Activated CD4-positive, alpha-beta T cell treated with anti-CD3 and anti-CD28 coated beads, Interleukin-2, Interleukin-4, amounts not matched to agents 100 ng/mL and 50 ng/mL, durations not matched to agents 16 hours and 8 hours (primary cell): Measurements from ENCODE around the gene DERA.
"Not testable (repeated sequence)": the region's sequence is repeated elsewhere in the genome, so short reads cannot be mapped to it uniquely, and the experiment has no call there.

Experiments
- DNase-seq: peaks from one replicate; pipeline ENCODE4 v3.0.0-alpha.2; 2020; ENCODE audit warnings: low spot score

DERA gene

GRCh38 chr12:15904378-15904920, 6.7 kb upstream of the DERA start:
- DNase-seq, result no peak

GRCh38 chr12:15910468-15910863, 666 bp upstream of the DERA start:
- DNase-seq, result no peak

GRCh38 chr12:15911931-15912330, 799 bp downstream of the DERA start:
- not testable (repeated sequence) for DNase-seq

GRCh38 chr12:15914131-15914530, 3.0 kb downstream of the DERA start:
- DNase-seq, result not testable (repeated sequence)

- DNase-seq, result no peak
These were observed 6.9 kb downstream of the DERA start for GRCh38 chr12:15918066-15918465.

- DNase-seq, result no peak
These were observed 8.3 kb downstream of the DERA start for GRCh38 chr12:15919418-15919817.

GRCh38 chr12:15924956-15925355, 13.8 kb downstream of the DERA start:
- no peak for DNase-seq

- DNase-seq, result no peak
These were observed 17.2 kb downstream of the DERA start for GRCh38 chr12:15928346-15928745.

GRCh38 chr12:15928870-15929571, 17.9 kb downstream of the DERA start:
- DNase-seq, result no peak

- DNase-seq, result no peak
These were observed 20.5 kb downstream of the DERA start for GRCh38 chr12:15931590-15932053.

- no peak for DNase-seq
These were observed 21.2 kb downstream of the DERA start for GRCh38 chr12:15932327-15932726.

- no peak for DNase-seq
These were observed 21.8 kb downstream of the DERA start for GRCh38 chr12:15932971-15933370.

GRCh38 chr12:15933751-15934150, 22.6 kb downstream of the DERA start:
- no peak for DNase-seq

GRCh38 chr12:15936751-15937150, 25.6 kb downstream of the DERA start:
- no peak for DNase-seq

GRCh38 chr12:15937902-15938301, 26.8 kb downstream of the DERA start:
- DNase-seq, result no peak

- no peak for DNase-seq
These were observed 28.0 kb downstream of the DERA start for GRCh38 chr12:15939111-15939510.

- DNase-seq, result no peak
These were observed 31.3 kb downstream of the DERA start for GRCh38 chr12:15942475-15942874.

GRCh38 chr12:15943519-15943918, 32.4 kb downstream of the DERA start:
- not testable (repeated sequence) for DNase-seq

- DNase-seq, result not testable (repeated sequence)
These were observed 37.3 kb downstream of the DERA start for GRCh38 chr12:15948461-15948860.

- DNase-seq, result no peak
These were observed 44.1 kb downstream of the DERA start for GRCh38 chr12:15955281-15955680.

GRCh38 chr12:15956010-15956409, 44.9 kb downstream of the DERA start:
- DNase-seq, result no peak

GRCh38 chr12:15956413-15957185, 45.5 kb downstream of the DERA start:
- DNase-seq, result no peak

- no peak for DNase-seq
These were observed 51.6 kb downstream of the DERA start for GRCh38 chr12:15962760-15963159.
